LHCN-M2 (cell line): ENCODE results near the gene PPM1H. TPM values are rescaled to one million over a fixed set of nuclear protein-coding genes. Genes with fewer than 3 reads are reported as not detected.

Experiments used
- DNase-seq: peaks from one replicate; pipeline ENCODE4 v3.0.0-alpha.2; 2012; ENCODE audit warnings: low read depth
- total RNA-seq: library from RNA; depleted of rRNA; stranded (reverse); fragments of >200 nt; gene quantifications from 2 replicates; pipeline ENCODE4 v1.2.3, GENCODE V29; 2014

PPM1H gene
- total RNA-seq, 1 experiment from 2014 or later, result 1.6 TPM

- no peak for DNase-seq
Measured at GRCh38 chr12:62876938-62877548, 57.9 kb downstream of the PPM1H start.

GRCh38 chr12:62873826-62874448 is 61.0 kb downstream of the PPM1H start:
- DNase-seq, result no peak

DNA sequence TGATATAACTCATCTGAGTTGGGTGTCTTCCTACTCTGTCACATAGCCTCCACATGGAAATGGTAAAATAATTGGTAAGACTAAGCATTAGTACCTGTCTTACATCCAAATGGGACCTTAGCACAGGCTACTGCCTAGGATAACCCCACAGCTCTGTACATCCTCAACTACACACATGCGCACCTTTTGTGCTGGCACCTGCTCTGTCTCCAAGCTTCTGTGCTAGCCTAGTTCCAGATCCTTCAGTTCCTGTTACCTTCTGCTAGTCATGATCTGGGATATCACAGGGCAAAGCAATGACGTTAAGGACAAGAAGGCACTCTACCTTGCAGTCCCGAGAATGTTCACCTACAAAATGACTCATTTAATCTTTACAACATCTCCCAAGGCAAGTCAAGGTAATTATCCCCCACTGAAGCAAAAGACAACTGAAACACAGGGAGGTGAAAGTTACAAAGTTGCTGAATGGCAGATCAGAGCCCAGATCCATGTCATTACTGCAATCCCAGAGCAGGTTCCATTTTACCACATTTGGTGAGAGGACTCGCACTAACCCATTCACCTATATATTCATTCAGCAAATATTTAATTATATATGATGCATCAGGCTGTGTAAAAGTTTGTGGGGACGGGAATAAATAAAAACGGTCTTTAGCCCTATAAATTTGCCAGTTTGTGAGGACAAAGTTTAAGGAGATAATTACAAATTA is 61.7 kb downstream of the PPM1H start:
- DNase-seq, result no peak

DNA sequence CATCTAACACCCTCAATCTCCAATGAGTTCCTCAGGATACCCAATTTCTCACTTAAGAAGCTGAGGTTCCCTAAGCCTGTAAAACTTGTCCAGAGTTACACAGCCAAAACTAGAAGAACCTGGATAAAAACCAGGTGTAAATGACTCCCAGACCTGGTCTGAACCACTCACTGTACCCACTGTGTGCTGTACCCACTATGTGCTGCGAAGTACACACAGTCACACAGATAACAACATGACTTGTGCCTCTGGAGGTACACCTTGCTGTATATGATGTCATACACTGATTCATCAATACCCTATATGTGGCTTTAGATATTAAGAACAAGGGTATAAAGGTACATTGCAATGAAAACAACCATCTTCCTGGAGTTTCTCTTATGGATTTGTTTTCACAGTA is 66.1 kb downstream of the PPM1H start:
- no peak for DNase-seq

DNA sequence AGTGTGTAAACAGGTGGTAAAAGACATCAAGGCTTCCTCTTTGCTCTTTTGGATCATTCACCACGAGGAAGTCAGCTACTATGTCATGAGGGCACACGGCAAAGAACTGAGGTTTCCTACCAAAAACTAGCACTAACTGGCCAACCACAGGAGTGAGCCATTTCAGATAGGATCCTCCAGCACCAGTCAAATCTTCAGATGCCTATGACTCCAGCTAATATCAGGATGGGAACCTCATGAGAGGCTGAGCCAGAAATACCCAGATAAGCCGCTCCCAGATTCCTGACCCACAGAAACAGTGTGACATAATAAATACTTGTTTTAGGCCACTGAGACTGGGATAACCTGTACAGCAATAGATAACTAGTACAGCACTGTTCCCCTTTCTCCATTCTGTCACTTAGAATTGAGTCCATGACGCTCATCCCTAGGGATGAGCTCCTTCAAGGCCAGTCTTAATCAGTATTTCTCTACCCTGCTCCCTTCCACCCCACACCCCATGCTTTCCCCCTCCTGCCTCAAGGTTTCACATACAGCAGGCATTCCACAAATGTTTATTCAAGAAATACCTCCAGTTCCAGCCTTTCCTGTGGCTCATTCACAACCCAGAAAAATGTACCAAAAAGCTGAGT is 68.4 kb downstream of the PPM1H start:
- DNase-seq, result peak; percentile 72

- DNase-seq, result no peak
Measured at GRCh38 chr12:62865937-62866336, 69.0 kb downstream of the PPM1H start.

GRCh38 chr12:62865065-62865464 is 69.9 kb downstream of the PPM1H start:
- DNase-seq, result peak; percentile 58

- peak; percentile 71 for DNase-seq
Measured at GRCh38 chr12:62862259-62862881, 72.6 kb downstream of the PPM1H start.

DNA sequence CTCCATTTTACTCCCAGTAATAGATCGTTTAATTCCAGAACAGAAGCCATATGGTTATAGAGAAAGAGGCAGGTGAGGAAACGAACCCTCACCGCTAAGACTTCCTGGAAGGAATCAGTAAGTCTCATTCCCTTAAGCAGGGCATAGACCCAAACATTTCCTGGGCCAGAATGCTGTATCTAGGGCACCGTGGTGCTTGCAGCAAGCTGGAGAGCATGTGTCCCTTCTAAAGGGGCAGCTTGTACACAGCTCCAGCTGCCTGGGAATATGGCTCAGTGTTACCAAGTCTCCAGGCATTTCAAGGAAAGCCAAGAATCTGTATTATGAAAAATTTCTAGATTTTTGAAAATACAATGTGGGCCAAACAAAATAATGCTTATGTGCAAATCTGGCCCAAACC is 73.4 kb downstream of the PPM1H start:
- no peak for DNase-seq

DNA sequence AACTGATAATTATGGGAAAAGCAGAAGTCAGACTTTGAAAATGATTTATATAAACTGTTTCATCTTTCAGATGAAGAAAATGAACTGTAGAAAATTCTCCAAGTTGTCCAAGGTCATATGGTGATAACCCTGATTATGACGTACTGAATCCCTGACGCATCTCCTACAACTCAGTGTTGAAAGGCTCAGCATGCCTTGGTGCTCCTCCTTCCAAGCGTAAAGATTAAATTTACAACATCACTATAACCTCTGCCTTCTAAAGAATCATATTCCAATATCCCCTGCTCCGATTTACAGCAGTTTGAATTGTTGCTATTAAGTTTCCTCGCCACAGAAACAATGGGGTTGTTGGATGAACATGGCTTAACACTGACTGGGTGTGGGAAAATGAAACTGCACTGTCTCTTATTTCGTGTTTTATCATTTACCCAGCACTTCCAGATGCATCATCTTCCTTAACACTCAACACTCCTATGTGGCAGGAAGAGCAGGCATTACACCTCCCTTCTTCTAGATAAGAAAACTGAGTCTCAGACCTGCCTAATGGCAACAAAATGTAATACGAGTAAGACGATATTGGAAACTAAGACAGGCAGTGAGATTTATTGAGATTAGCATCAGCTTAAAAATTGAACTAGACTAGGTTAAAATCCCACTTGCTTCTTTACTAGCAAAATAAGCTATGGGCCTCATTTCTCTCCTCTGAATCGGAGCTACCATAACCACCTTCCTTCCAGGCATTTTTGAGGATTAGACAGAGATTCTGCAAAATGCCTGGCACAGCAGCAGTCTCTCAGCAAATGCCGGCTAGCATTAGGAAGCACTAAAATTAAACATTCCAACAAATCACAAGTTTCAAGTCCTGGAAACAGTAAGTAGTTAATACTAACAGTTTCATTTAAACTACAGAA is 74.2 kb downstream of the PPM1H start:
- peak; percentile 23 for DNase-seq

DNA sequence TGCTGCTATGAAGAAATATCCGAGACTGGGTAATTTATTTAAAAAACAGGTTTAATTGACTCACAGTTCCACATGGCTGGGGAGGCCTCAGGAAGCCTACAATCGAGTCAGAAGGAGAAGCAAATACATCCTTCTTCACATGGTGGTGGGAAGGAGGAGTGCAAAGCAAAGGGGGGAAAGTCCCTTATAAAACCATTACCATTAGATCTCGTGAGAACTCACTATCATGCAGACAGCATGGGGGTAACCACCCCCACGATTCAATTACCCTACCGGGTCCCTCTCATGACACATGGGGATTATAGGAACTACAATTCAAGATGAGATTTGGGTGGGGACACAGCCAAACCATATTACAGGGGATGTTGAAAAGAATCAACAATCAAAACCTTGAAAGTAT is 74.9 kb downstream of the PPM1H start:
- DNase-seq, result no peak

DNA sequence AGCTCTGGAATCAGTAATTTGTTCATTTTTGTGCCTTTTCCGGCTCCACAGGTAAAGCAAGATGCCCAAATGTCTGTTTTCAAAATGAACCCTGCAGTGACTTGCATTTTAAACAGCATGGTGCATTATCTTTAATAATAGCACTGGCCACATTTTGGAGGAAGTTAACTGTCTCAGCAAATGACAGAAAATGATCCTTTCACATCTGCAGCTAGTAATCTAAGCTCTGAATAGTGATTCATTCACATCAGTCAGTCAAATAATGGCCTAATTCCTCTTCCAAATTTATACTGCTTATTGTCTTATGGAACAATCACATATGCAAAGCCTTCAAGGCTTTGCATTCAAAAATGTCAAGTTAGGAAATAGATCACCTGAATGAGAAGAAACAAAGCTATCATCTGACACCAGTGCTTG is 75.6 kb downstream of the PPM1H start:
- no peak for DNase-seq

- DNase-seq, result no peak
Measured at GRCh38 chr12:62856454-62856853, 78.5 kb downstream of the PPM1H start.

- DNase-seq, result no peak
Measured at GRCh38 chr12:62854024-62854423, 80.9 kb downstream of the PPM1H start.

DNA sequence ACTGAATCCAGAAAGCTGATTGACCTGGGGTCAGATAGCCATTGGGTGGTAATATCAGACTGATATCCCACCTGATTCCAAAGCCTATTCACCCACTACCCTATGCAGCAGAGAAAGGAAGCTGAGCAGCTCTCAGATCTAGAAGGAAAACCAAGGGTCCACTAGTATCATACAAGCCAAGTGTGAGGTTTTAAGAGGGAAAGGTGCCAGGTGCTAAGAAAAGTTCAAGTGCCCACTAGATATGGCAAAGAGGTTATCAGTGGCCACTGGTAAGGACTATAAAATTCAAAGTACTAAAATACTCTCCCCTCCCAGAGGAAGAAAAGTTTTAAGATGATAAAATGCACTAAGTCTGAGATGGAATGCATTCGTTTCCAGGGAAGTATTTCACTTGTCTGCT is 85.6 kb downstream of the PPM1H start:
- no peak for DNase-seq

DNA sequence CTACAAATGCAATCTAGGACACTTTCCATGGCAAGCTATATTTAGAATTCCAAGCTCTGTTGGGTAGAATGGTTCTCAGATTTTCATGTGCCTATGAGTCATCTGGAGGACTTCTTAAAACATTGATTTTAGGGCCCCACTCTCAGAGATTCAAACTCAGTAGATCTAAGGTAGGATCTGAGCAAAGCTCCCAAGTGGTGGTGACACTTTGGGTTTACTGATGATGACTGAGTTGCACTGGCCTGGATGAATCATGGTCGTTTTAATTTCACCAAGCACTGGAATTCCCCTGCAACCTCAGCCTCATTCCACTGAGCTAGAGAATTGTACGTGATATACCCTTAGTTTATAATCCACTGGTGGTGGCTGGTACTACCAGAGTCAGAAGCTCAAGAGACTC is 86.5 kb downstream of the PPM1H start:
- peak; percentile 82 for DNase-seq

GRCh38 chr12:62847709-62848108 is 87.2 kb downstream of the PPM1H start:
- DNase-seq, result no peak

DNA sequence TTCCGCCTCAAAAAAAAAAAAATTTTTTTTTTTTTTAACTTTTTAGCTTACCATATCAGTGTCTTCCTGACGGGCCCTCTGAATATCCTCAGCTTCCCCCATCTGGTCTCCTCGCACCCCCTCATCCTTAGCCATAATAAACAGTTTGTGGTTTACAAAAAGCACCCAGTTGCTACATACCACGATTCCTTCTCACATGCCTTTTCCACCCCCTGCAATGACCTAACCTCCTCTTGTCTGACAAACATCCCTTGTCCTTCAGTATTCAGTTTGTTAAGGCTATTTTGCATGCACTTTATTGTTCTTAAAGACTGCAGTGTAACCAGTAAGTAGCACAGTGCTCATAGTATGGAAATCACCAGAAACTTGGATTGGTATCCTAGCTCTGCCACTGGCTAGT is 88.5 kb downstream of the PPM1H start:
- DNase-seq, result no peak

- DNase-seq, result no peak
Measured at GRCh38 chr12:62844915-62845314, 90.0 kb downstream of the PPM1H start.

DNA sequence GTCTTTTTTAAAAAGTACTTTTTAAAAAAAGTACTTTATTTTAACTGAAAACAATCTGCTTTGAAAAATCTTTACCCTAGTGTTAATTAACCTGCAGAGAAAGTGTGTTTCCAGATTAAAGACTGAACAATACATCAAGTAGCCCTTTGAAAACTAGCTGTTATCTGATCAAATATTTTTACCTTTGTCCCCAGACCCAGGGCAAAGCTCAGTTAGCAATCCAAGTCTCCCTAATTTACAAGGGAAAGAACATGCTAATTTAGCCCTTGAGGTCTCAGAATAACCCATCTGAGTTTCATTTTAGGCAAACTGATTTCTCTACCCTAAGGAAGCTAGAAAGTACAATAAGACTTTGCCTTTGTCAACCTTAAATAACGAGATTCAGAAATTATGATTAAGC is 91.2 kb downstream of the PPM1H start:
- no peak for DNase-seq

- no peak for DNase-seq
Measured at GRCh38 chr12:62841846-62842245, 93.1 kb downstream of the PPM1H start.
